GM21515 (cell line): ENCODE results near the gene PCDHB6.
"Not testable (repeated sequence)": the region's sequence is repeated elsewhere in the genome, so short reads cannot be mapped to it uniquely, and the experiment has no call there.

Experiments
- ATAC-seq: cut with Tn5 transposase; IDR thresholded peaks from one replicate; pipeline ENCODE4 v1.9.1; 2021; ENCODE audit not compliant: unreplicated experiment

The PCDHB6 gene

GRCh38 chr5:141149812-141150211 is at the start of gene PCDHB6:
Gene PCDHB6 (plus strand): TSS chr5:141150057. CDS start chr5:141150258, 201 bp downstream.
- ATAC-seq = no peak

DNA sequence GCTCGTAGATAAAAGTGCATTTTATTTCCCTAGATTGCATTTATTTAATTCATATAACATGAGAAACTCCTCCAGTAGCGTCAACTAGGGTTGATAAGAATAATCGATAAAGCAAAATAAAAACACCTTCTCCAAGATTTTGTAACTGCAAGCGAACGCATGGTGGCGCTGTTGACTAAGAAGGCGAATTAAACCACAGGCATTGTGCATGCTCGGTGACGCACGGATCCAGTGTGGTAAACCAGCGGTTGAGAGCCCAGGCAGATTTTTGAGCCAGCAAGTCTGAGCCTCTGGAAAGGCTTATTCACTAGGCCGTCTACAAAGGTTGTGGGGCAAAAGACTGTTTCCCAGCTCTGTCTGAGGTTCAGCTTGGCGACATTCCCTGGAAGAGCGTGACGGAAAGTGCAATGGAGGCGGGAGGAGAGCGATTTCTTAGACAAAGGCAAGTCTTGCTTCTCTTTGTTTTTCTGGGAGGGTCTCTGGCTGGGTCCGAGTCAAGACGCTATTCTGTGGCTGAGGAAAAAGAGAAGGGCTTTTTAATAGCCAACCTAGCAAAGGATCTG is 49.5 kb upstream of the PCDHB6 start, which contains the start of gene PCDHB3:
Gene PCDHB3, plus strand, starts transcription at position 231 of the 563 bp plus-strand sequence. Its CDS starts 177 bp downstream, at position 408.
- no peak for ATAC-seq

DNA sequence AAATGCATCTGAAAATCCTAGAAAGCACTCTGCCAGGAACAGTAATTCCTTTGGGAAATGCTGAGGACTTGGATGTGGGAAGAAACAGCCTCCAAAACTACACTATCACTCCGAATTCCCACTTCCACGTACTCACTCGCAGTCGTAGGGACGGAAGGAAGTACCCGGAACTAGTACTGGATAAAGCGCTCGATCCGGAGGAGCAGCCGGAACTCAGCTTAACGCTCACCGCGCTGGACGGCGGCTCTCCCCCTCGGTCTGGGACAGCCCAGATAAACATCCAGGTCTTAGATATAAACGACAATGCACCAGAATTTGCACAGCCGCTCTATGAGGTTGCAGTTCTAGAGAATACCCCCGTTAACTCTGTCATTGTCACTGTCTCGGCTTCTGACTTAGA is 48.8 kb upstream of the PCDHB6 start:
- no peak for ATAC-seq

DNA sequence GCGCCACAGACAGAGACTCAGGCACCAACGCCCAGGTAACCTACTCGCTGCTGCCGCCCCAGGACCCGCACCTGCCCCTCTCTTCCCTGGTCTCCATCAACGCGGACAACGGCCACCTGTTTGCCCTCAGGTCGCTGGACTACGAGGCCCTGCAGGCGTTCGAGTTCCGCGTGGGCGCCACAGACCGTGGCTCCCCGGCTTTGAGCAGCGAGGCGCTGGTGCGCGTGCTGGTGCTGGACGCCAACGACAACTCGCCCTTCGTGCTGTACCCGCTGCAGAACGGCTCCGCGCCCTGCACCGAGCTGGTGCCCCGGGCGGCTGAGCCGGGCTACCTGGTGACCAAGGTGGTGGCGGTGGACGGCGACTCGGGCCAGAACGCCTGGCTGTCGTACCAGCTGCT is 47.8 kb upstream of the PCDHB6 start:
- not testable (repeated sequence) for ATAC-seq

- ATAC-seq = not testable (repeated sequence)
Observed at GRCh38 chr5:141102471-141102870, 47.4 kb upstream of the PCDHB6 start.

DNA sequence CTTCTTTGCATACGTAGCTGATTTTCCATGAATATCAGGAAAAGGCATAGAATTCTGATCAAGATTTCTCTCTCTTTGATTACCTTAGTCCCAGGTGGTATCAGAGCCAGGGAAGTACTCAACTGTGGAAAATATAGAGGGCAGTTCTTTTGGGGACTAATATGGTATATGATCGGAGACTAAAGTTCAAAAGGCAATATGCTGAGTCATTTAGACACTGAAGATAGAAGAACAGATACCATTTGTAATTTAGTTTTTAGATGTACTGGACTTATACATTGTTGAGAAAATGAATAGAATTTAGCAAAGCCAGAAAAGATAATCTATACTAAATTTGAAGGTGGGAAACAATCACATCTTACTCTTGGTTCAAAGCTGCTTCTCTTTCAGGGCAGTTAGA is 44.5 kb upstream of the PCDHB6 start:
- ATAC-seq = no peak

DNA sequence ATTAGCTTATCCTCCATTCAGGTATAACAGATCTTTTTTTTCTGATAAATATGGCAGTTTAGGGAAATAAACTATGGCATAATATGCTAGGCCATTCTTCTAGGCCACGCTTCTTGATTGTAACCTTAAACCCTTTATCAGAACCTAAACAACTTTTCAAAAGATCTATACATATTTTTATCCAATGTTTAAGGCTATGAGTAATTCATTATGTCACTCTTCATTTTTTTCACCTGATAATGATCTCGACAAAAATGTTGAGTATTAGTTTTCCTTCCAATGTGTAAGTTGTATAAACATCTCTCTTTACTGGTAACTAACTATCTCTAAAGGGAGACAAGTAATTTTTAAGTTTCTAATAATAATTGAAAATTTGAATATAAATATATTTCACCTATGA is 30.6 kb upstream of the PCDHB6 start:
- no peak for ATAC-seq

DNA sequence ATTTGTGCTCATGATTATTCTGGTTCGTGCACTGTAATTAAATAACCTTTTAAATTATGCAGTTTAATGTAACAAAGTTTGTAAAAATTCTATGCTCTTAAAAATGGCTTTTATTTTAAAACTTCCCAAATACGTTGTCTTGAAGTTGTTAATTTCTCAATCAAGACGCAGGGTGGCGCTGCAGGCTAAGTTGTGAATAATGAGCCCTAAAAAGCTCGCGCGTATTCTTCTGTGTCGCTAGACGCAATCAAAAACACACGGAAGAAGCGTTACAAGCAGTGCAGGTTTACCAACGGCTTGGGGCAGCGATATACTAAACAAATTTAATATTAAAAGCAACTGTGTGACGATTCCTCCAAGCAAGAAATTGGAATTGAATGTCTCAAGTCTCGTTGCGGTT is 28.3 kb upstream of the PCDHB6 start, which contains the start of gene PCDHB4:
Gene PCDHB4, plus strand, starts transcription at position 256 of the 400 bp plus-strand sequence. CDS start 181 bp downstream, outside the sequence.
- no peak for ATAC-seq

DNA sequence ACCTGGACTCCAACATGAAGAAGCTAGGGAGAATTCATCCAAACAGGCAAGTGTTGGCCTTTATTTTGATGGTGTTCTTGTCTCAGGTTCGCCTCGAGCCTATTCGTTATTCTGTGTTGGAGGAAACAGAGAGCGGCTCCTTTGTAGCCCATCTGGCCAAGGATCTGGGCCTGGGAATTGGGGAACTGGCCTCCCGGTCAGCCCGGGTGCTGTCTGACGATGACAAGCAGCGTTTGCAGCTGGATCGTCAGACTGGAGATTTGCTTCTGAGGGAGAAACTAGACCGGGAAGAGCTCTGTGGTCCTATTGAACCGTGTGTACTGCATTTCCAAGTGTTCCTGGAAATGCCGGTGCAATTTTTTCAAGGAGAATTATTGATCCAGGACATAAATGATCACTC is 27.9 kb upstream of the PCDHB6 start:
- no peak for ATAC-seq

GRCh38 chr5:141123396-141124135 is 26.3 kb upstream of the PCDHB6 start:
- ATAC-seq = not testable (repeated sequence)

DNA sequence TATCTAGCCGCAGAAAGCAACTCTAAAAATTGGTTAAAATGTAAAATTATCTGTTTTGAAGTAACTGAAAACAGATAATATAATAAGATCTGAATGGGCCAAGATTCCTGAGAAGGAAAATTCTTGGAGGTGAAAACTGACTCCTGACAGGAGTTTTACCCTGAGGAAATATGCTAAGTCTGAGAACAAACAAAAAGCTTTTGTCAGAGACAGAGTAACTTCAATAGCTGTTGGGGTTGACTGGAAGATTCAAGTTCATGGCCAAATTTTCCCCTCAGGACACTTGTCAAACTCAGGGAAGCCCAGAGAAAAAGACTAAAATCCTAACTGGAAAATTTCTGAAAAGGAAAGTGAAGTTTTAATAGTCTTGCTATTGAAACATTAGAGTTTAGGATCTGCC is 22.6 kb upstream of the PCDHB6 start:
- no peak for ATAC-seq

DNA sequence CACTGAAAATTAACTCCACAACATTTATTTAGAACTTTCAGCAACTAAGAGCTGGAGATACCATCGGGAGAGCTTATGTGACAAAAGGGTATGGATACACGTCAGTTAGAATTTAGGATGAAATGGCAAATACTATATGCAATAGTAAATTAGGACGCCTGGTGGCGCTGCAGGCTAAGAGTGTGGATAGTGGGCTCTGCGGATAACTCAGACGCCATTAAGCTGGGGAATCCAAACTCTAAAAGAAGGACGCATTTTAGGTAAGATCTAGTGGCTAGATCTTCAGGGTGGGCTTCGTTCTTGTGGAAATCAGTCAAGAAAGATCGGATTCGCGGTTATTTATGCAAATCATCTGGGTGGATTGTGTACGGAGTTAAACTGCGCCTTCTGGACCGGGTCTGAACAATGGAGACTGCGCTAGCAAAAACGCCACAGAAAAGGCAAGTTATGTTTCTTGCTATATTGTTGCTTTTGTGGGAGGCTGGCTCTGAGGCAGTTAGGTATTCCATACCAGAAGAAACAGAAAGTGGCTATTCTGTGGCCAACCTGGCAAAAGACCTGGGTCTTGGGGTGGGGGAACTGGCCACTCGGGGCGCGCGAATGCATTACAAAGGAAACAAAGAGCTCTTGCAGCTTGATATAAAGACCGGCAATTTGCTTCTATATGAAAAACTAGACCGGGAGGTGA is 14.7 kb upstream of the PCDHB6 start, which contains the start of gene PCDHB5:
Gene PCDHB5, plus strand, starts transcription at position 177 of the 688 bp plus-strand sequence. Its CDS starts 229 bp downstream, at position 406.
- no peak for ATAC-seq

DNA sequence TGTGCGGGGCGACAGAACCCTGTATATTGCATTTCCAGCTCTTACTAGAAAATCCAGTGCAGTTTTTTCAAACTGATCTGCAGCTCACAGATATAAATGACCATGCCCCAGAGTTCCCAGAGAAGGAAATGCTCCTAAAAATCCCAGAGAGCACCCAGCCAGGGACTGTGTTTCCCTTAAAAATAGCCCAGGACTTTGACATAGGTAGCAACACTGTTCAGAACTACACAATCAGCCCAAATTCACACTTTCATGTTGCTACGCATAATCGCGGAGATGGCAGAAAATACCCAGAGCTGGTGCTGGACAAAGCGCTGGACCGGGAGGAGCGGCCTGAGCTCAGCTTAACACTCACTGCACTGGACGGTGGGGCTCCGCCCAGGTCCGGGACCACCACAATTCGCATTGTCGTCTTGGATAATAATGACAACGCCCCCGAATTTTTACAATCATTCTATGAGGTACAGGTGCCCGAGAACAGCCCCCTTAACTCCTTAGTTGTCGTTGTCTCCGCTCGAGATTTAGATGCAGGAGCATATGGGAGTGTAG is 14.1 kb upstream of the PCDHB6 start:
- ATAC-seq = no peak

DNA sequence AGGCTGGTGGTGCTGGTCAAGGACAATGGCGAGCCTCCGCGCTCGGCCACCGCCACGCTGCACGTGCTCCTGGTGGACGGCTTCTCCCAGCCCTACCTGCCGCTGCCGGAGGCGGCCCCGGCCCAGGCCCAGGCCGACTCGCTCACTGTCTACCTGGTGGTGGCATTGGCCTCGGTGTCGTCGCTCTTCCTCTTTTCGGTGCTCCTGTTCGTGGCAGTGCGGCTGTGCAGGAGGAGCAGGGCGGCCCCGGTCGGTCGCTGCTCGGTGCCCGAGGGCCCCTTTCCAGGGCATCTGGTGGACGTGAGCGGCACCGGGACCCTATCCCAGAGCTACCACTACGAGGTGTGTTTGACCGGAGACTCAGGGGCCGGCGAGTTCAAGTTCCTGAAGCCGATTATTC is 12.5 kb upstream of the PCDHB6 start:
- not testable (repeated sequence) for ATAC-seq

DNA sequence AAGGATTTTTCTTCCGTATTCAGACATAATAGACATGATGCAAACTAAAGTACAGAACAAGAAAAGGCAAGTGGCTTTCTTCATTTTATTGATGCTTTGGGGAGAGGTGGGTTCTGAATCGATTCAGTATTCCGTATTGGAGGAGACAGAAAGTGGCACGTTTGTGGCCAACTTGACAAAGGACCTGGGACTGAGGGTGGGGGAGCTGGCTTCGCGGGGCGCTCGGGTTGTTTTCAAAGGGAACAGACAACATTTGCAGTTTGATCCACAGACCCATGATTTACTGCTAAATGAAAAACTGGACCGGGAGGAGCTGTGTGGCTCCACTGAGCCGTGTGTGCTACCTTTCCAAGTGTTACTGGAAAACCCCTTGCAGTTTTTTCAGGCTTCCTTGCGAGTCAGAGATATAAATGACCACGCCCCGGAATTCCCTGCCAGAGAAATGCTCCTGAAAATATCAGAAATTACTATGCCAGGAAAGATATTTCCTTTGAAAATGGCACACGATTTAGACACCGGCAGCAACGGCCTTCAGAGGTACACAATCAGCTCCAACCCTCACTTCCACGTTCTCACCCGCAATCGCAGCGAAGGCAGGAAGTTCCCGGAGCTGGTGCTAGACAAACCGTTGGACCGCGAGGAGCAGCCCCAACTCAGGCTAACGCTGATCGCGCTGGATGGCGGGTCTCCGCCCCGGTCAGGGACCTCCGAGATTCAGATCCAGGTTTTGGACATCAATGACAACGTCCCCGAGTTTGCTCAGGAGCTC is 551 bp downstream of the PCDHB6 start:
- ATAC-seq = no peak

- ATAC-seq = no peak
Observed at GRCh38 chr5:141150993-141151325, 1.1 kb downstream of the PCDHB6 start.

DNA sequence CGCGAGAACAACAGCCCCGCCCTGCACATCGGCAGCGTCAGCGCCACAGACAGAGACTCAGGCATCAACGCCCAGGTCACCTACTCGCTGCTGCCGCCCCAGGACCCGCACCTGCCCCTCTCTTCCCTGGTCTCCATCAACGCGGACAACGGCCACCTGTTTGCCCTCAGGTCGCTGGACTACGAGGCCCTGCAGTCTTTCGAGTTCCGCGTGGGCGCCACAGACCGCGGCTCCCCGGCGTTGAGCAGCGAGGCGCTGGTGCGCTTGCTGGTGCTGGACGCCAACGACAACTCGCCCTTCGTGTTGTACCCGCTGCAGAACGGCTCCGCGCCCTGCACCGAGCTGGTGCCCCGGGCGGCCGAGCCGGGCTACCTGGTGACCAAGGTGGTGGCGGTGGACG is 1.8 kb downstream of the PCDHB6 start:
- ATAC-seq = not testable (repeated sequence)

DNA sequence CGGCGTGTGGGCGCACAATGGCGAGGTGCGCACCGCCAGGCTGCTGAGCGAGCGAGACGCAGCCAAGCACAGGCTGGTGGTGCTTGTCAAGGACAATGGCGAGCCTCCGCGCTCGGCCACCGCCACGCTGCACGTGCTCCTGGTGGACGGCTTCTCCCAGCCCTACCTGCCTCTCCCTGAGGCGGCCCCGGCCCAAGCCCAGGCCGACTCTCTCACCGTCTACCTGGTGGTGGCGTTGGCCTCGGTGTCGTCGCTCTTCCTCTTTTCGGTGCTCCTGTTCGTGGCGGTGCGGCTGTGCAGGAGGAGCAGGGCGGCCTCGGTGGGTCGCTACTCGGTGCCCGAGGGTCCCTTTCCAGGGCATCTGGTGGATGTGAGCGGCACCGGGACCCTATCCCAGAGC is 2.2 kb downstream of the PCDHB6 start:
- ATAC-seq = not testable (repeated sequence)

GRCh38 chr5:141155540-141156374 is 5.9 kb downstream of the PCDHB6 start:
- ATAC-seq = no peak

DNA sequence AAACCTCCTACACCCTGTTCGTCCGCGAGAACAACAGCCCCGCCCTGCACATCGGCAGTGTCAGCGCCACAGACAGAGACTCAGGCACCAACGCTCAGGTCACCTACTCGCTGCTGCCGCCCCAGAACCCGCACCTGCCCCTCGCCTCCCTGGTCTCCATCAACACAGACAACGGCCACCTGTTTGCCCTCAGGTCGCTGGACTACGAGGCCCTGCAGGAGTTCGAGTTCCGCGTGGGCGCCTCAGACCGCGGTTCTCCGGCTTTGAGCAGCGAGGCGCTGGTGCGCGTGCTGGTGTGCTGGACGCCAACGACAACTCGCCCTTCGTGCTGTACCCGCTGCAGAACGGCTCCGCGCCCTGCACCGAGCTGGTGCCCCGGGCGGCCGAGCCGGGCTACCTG is 7.5 kb downstream of the PCDHB6 start:
- ATAC-seq = not testable (repeated sequence)
